Smooth muscle cell (in vitro differentiated cells): ENCODE results near the gene SMC4. TPM values are rescaled to one million over a fixed set of nuclear protein-coding genes. Genes with fewer than 3 reads are reported as not detected.
A peak's percentile ranks its signal among the peaks of the same experiment; 100 is the strongest.

Experiments used
- DNase-seq: peaks from one replicate; lab custom pipeline; 2025; ENCODE audit not compliant: unreplicated experiment; lab: John Stamatoyannopoulos, UW
- H2AFZ ChIP-seq: fragments of 200-600 bp; sonication (generic); 2 replicates; pipeline ENCODE4 v1.6.0; 2016; ENCODE audit warnings: antibody characterized with exemption, low read depth, mild to moderate bottlenecking
- H3F3A ChIP-seq: fragments of 200-600 bp; sonication (generic); 2 replicates; pipeline ENCODE4 v1.6.0; 2017; ENCODE audit warnings: antibody characterized with exemption, low read depth
- H3K27ac ChIP-seq: fragments of 200-600 bp; sonication (generic); 2 replicates; pipeline ENCODE4 v1.5.1; 2016; ENCODE audit warnings: low read depth, mild to moderate bottlenecking
- H3K27me3 ChIP-seq: fragments of 200-600 bp; sonication (generic); 2 replicates; pipeline ENCODE4 v1.6.1; 2016; ENCODE audit warnings: low read depth, mild to moderate bottlenecking
- H3K36me3 ChIP-seq: fragments of 200-600 bp; sonication (generic); 2 replicates; pipeline ENCODE4 v1.5.1; 2016; ENCODE audit warnings: low read depth
- H3K4me1 ChIP-seq: fragments of 200-600 bp; sonication (generic); 2 replicates; pipeline ENCODE4 v1.5.1; 2016; ENCODE audit warnings: low read depth
- H3K4me2 ChIP-seq: fragments of 200-600 bp; sonication (generic); 2 replicates; pipeline ENCODE4 v1.6.0; 2016; ENCODE audit warnings: mild to moderate bottlenecking
- H3K4me3 ChIP-seq: fragments of 200-600 bp; sonication (generic); 2 replicates; pipeline ENCODE4 v1.5.1; 2016; ENCODE audit warnings: mild to moderate bottlenecking
- H3K79me2 ChIP-seq: fragments of 200-600 bp; sonication (generic); 2 replicates; pipeline ENCODE4 v1.6.0; 2016; ENCODE audit warnings: low read depth, mild to moderate bottlenecking
- H3K9ac ChIP-seq: fragments of 200-600 bp; sonication (generic); 2 replicates; pipeline ENCODE4 v1.6.0; 2016; ENCODE audit warnings: low read depth
- H3K9me3 ChIP-seq: fragments of 200-600 bp; sonication (generic); replicated peaks from 2 replicates; pipeline ENCODE4 v1.5.1; 2016; ENCODE audit warnings: low read depth
- H4K20me1 ChIP-seq: fragments of 200-600 bp; sonication (generic); 2 replicates; pipeline ENCODE4 v1.6.0; 2016; ENCODE audit warnings: low read depth
- WGBS: methylation state at CpG from one replicate; pipeline ENCODE4 v1.1.7; 2016; ENCODE audit warnings: low lambda C conversion rate; 5-methylcytosine and 5-hydroxymethylcytosine counted together
- polyA plus RNA-seq: library from polyadenylated mRNA; unstranded; fragments of >200 nt; fragmentation: Nextera tagmentation; extraction: Ambion mirVana; gene quantifications from 2 replicates; pipeline ENCODE4 v1.2.1, GENCODE V29; 2016
- total RNA-seq: library from RNA; depleted of rRNA; stranded (reverse); fragments of >200 nt; gene quantifications from 2 replicates; pipeline ENCODE4 v1.2.3, GENCODE V29; 2014
- TF ChIP-seq, protein P1 (sequence below): fragments of 200-600 bp; sonication (generic); IDR thresholded peaks from 2 replicates; pipeline ENCODE4 v1.5.1; 2017; ENCODE audit warnings: borderline replicate concordance, mild to moderate bottlenecking, antibody characterized with exemption; ENCODE audit not compliant: insufficient read depth, poor library complexity, severe bottlenecking

Gene SMC4
- total and polyA plus RNA-seq, 2 experiments from 2014 or later = 55.1 to 122 TPM

DNA sequence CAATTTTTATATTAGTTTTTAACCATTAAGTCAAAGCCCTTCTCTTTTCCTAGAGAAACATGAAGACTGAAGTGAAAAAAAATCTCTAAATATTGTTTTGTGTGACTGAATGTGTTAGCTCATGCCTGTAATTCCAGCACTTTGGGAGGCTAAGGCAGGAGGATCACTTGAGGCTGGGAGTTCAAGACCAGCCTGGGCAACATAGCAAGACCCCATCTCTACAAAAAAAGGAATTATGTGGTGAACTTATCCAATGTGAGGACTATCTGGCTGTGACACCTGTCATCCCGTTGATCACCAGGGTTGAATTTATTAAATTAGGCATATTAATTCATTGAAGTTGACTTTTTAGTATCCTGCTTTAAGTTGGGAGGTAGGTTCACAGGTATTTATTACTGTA lies 13.0 kb downstream of the SMC4 start:
- Histone ChIP-seq H3K9ac (no peak overlapping the region), H3K79me2 (peaks cover 56% of the 10 kb centered on the region), H3K27me3 (no peaks in the 10 kb centered on the region), H3K4me1 (no peaks in the 10 kb centered on the region), H3K36me3 (peaks cover 12% of the 10 kb centered on the region), H3K4me2 (no peak overlapping the region), H3K9me3 (no peaks in the 10 kb centered on the region), H3K27ac (no peak overlapping the region), H4K20me1 (no peaks in the 10 kb centered on the region), H3K4me3 (no peak overlapping the region), H2AFZ (no peak overlapping the region), H3F3A (no peaks in the 10 kb centered on the region)
- TF ChIP-seq, protein P1, sequence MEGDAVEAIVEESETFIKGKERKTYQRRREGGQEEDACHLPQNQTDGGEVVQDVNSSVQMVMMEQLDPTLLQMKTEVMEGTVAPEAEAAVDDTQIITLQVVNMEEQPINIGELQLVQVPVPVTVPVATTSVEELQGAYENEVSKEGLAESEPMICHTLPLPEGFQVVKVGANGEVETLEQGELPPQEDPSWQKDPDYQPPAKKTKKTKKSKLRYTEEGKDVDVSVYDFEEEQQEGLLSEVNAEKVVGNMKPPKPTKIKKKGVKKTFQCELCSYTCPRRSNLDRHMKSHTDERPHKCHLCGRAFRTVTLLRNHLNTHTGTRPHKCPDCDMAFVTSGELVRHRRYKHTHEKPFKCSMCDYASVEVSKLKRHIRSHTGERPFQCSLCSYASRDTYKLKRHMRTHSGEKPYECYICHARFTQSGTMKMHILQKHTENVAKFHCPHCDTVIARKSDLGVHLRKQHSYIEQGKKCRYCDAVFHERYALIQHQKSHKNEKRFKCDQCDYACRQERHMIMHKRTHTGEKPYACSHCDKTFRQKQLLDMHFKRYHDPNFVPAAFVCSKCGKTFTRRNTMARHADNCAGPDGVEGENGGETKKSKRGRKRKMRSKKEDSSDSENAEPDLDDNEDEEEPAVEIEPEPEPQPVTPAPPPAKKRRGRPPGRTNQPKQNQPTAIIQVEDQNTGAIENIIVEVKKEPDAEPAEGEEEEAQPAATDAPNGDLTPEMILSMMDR = no peak
- DNase-seq = no peak
- 96% methylated on average over 1 of the region's 1 CpG for WGBS

DNA sequence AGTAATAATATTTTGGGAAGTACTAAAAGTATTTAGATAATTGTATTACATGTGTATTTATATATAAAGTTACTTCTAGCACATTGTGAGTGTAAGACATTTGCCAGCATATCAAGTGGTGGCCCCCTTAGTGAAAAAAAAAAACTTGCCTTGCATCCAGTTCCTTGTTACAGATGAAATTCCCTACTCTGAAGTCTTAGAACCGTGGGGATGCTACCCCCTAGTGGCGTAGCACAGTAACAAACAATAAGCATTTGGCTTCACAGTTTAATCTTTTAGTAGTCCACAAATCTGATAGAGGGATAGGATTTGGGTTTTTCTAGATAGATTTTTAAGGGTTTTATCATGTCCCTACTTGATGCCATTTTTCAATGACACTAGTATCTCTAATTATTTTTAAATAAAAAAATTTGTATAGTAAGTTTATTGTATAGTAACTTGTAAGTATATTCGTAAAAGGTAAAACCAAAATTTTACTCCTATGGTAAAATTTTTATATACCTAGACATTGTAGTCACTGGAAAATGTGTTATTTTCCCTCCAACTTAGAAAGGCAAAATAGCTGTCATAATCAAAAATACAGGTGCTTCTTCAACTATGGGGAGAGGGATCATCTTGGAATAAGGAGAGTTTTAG lies 14.3 kb downstream of the SMC4 start:
- Histone ChIP-seq H3K4me1 (no peaks in the 10 kb centered on the region), H3K4me2 (no peak overlapping the region), H3F3A (no peaks in the 10 kb centered on the region), H3K27me3 (no peaks in the 10 kb centered on the region), H3K36me3 (peaks cover 12% of the 10 kb centered on the region), H3K9me3 (no peaks in the 10 kb centered on the region), H3K27ac (no peak overlapping the region), H3K79me2 (peaks cover 43% of the 10 kb centered on the region), H3K9ac (no peak overlapping the region), H4K20me1 (no peaks in the 10 kb centered on the region), H3K4me3 (no peak overlapping the region), H2AFZ (no peak overlapping the region)
- 53% methylated on average over 3 of the region's 3 CpGs for WGBS
- TF ChIP-seq, protein P1 = peak; percentile 88
- no peak for DNase-seq

- Histone ChIP-seq H3K27ac (no peak overlapping the region), H3F3A (no peaks in the 10 kb centered on the region)
- 66% methylated on average over 3 of the region's 3 CpGs for WGBS
These were observed 17.9 kb downstream of the SMC4 start for GRCh38 chr3:160417311-160417710.

More at GRCh38 chr3:160417311-160417710, 17.9 kb downstream of the SMC4 start:
- Histone ChIP-seq H3K9me3 (no peaks in the 10 kb centered on the region), H3K79me2 (peaks cover 19% of the 10 kb centered on the region), H3K4me1 (no peaks in the 10 kb centered on the region), H3K9ac (no peak overlapping the region), H2AFZ (no peak overlapping the region), H3K36me3 (peaks cover 12% of the 10 kb centered on the region), H3K4me2 (no peak overlapping the region), H3K27me3 (no peaks in the 10 kb centered on the region), H3K4me3 (no peak overlapping the region), H4K20me1 (no peaks in the 10 kb centered on the region)
- TF ChIP-seq, protein P1 = no peak
- DNase-seq = no peak
